H9 (cell line): ENCODE measurements around the gene OSBPL9. TPM values are rescaled to one million over a fixed set of nuclear protein-coding genes. Genes with fewer than 3 reads are reported as not detected.

Experiments used
- DNase-seq: peaks from one replicate; pipeline ENCODE4 v3.0.0-alpha.2; 2017
- H2AFZ ChIP-seq: one replicate; pipeline ENCODE4 v1.6.1; 2013; ENCODE audit warnings: mild to moderate bottlenecking, low read length, control low read depth, moderate library complexity
- H2AK5ac ChIP-seq: 2 replicates; pipeline ENCODE4 v1.6.1; 2013; ENCODE audit warnings: low read length, control low read depth, mixed read lengths; ENCODE audit not compliant: insufficient read length
- H2BK120ac ChIP-seq: one replicate; pipeline ENCODE4 v1.6.1; 2013; ENCODE audit warnings: low read depth, mild to moderate bottlenecking, low read length, control low read depth, inconsistent platforms; ENCODE audit not compliant: poor library complexity, severe bottlenecking
- H2BK12ac ChIP-seq: 2 replicates; pipeline ENCODE4 v1.6.1; 2013; ENCODE audit warnings: low read length, control low read depth, mixed read lengths, low read depth; ENCODE audit not compliant: insufficient read length
- H2BK15ac ChIP-seq: 2 replicates; pipeline ENCODE4 v1.6.1; 2013; ENCODE audit warnings: low read depth, low read length, control low read depth
- H2BK20ac ChIP-seq: one replicate; pipeline ENCODE4 v1.6.1; 2013; ENCODE audit warnings: low read depth, mild to moderate bottlenecking, low read length, control low read depth, inconsistent platforms; ENCODE audit not compliant: poor library complexity, severe bottlenecking
- H2BK5ac ChIP-seq: 2 replicates; pipeline ENCODE4 v1.6.1; 2013; ENCODE audit warnings: low read length, control low read depth, mixed read lengths; ENCODE audit not compliant: insufficient read length
- H3K14ac ChIP-seq: 2 replicates; pipeline ENCODE4 v1.6.1; 2013; ENCODE audit warnings: low read length, control low read depth; ENCODE audit not compliant: insufficient read depth
- H3K18ac ChIP-seq: 2 replicates; pipeline ENCODE4 v1.6.1; 2013; ENCODE audit warnings: low read depth, mild to moderate bottlenecking, mixed read lengths, low read length, control low read depth; ENCODE audit not compliant: insufficient read length
- H3K23ac ChIP-seq: 2 replicates; pipeline ENCODE4 v1.6.1; 2013; ENCODE audit warnings: low read length, control low read depth, mixed read lengths, low read depth; ENCODE audit not compliant: insufficient read length
- H3K23me2 ChIP-seq: 2 replicates; pipeline ENCODE4 v1.6.1; 2013; ENCODE audit warnings: low read depth, mild to moderate bottlenecking, mixed read lengths, low read length, control low read depth; ENCODE audit not compliant: insufficient read length, poor library complexity, severe bottlenecking
- H3K27ac ChIP-seq: 2 replicates; pipeline ENCODE4 v1.5.1; 2013; ENCODE audit warnings: low read length, control low read depth, mixed read lengths, low read depth; ENCODE audit not compliant: insufficient read length
- H3K27me3 ChIP-seq: 2 replicates; pipeline ENCODE4 v1.6.1; 2013; ENCODE audit warnings: low read length, control low read depth, inconsistent platforms; ENCODE audit not compliant: insufficient read depth
- H3K4ac ChIP-seq: 2 replicates; pipeline ENCODE4 v1.6.1; 2013; ENCODE audit warnings: low read depth, mild to moderate bottlenecking, control low read depth, inconsistent platforms, low read length, moderate library complexity
- H3K4me1 ChIP-seq: 2 replicates; pipeline ENCODE4 v1.6.1; 2013; ENCODE audit warnings: low read length, control low read depth, inconsistent platforms; ENCODE audit not compliant: insufficient read depth
- H3K4me2 ChIP-seq: 2 replicates; pipeline ENCODE4 v1.6.1; 2013; ENCODE audit warnings: low read length, control low read depth, mixed read lengths; ENCODE audit not compliant: insufficient read length, insufficient read depth
- H3K56ac ChIP-seq: 2 replicates; pipeline ENCODE4 v1.6.1; 2013; ENCODE audit warnings: low read depth, mild to moderate bottlenecking, mixed read lengths, low read length, control low read depth; ENCODE audit not compliant: insufficient read length
- H3K79me1 ChIP-seq: 2 replicates; pipeline ENCODE4 v1.6.1; 2013; ENCODE audit warnings: low read depth, mild to moderate bottlenecking, moderate library complexity, low read length, control low read depth, inconsistent platforms; ENCODE audit not compliant: insufficient read depth, poor library complexity, severe bottlenecking
- H3K79me2 ChIP-seq: 2 replicates; pipeline ENCODE4 v1.6.1; 2013; ENCODE audit warnings: low read length, control low read depth, inconsistent platforms; ENCODE audit not compliant: insufficient read depth
- H3K9ac ChIP-seq: 2 replicates; pipeline ENCODE4 v1.6.1; 2013; ENCODE audit warnings: low read length, control low read depth, mixed read lengths; ENCODE audit not compliant: insufficient read length; ENCODE audit errors: extremely low read depth
- H3K9me3 ChIP-seq: one replicate; pipeline ENCODE4 v1.6.1; 2013; ENCODE audit warnings: low read depth, low read length, inconsistent platforms; ENCODE audit not compliant: control insufficient read depth
- H3T11ph ChIP-seq: one replicate; pipeline ENCODE4 v1.6.1; 2013; ENCODE audit warnings: mild to moderate bottlenecking, low read length, control low read depth, inconsistent platforms
- H4K20me1 ChIP-seq: one replicate; pipeline ENCODE4 v1.6.1; 2013; ENCODE audit not compliant: control insufficient read depth, insufficient read length, insufficient read depth
- H4K5ac ChIP-seq: 2 replicates; pipeline ENCODE4 v1.6.1; 2013; ENCODE audit warnings: low read depth, mild to moderate bottlenecking, mixed read lengths, low read length, control low read depth; ENCODE audit not compliant: insufficient read length
- H4K8ac ChIP-seq: replicated peaks from 2 replicates; pipeline ENCODE4 v1.6.1; 2013; ENCODE audit warnings: low read length, control low read depth, mixed read lengths, low read depth; ENCODE audit not compliant: insufficient read length
- H4K91ac ChIP-seq: 2 replicates; pipeline ENCODE4 v1.6.1; 2013; ENCODE audit warnings: low read depth, mild to moderate bottlenecking, moderate library complexity, mixed read lengths, low read length, control low read depth; ENCODE audit not compliant: insufficient read length
- H3K27ac Mint-ChIP-seq, 3 experiments: 2 replicates in 2 of 3; 3 replicates in 1 of 3; pipeline ENCODE4 v1.8.0; 2020 to 2021; ENCODE audit warnings: mixed read lengths in 3 of 3, mild to moderate bottlenecking in 1 of 3, moderate library complexity in 1 of 3
- H3K27me3 Mint-ChIP-seq: 2 replicates; pipeline ENCODE4 v1.8.0; 2021; ENCODE audit warnings: low read depth, mild to moderate bottlenecking, moderate library complexity, mixed read lengths
- H3K36me3 Mint-ChIP-seq, 3 experiments: 2 replicates in 2 of 3; 3 replicates in 1 of 3; pipeline ENCODE4 v1.8.0; 2020 to 2021; ENCODE audit warnings: low read depth in 3 of 3, mixed read lengths in 3 of 3; ENCODE audit not compliant: insufficient read depth in 1 of 3
- H3K4me1 Mint-ChIP-seq, 2 experiments: 2 replicates each; pipeline ENCODE4 v1.8.0; 2020; ENCODE audit warnings: mixed read lengths in 2 of 2
- H3K4me3 Mint-ChIP-seq, 2 experiments: 2 replicates in 1 of 2; 3 replicates in 1 of 2; pipeline ENCODE4 v1.8.0; 2020 to 2021; ENCODE audit warnings: mild to moderate bottlenecking in 2 of 2, mixed read lengths in 2 of 2, moderate library complexity in 1 of 2
- H3K9me3 Mint-ChIP-seq, 2 experiments: 2 replicates in 1 of 2; 3 replicates in 1 of 2; pipeline ENCODE4 v1.8.0; 2020; ENCODE audit warnings: mild to moderate bottlenecking in 2 of 2, mixed read lengths in 2 of 2, moderate library complexity in 1 of 2
- WGBS: extraction: QIAGEN DNeasy Blood & Tissue Kit; methylation state at CpG from one replicate; pipeline ENCODE4 v1.1.7; 2013; ENCODE audit warnings: missing lambda C conversion rate, low lambda C conversion rate, mixed read lengths; ENCODE audit not compliant: insufficient read length; ENCODE audit errors: extremely low coverage; 5-methylcytosine and 5-hydroxymethylcytosine counted together
- total RNA-seq: library from RNA; stranded (reverse); gene quantifications from 2 replicates; pipeline ENCODE4 v1.2.1, GENCODE V29; 2021
- TF ChIP-seq, protein P1 (sequence below): fragments of 200-600 bp; sonication (generic); conservative IDR thresholded peaks from 3 replicates; pipeline ENCODE4 v1.8.0; 2021; ENCODE audit warnings: antibody characterized with exemption, mild to moderate bottlenecking

OSBPL9 gene
- total RNA-seq, 1 experiment from 2014 or later = 76.7 TPM

DNA sequence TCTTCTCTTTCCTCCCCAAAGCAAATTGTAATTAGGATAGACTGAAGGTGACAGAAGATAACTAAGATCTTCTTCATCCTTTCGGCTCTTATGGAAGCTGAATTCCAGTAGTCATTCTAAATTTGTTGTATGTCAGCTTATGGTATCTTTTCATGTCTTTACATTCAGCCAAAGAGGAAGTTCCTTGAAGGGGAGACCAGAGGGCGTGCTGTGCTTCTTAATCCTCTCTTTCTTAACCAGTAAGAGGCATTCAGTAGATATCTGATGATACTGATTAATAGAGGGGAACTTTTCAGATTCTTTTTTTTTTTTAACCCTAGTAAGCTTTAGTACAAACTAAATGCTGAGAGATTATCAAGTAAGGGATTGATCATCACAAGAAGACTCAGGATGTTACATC is 102.3 kb downstream of the OSBPL9 start:
- no peaks in the 10 kb centered on the region for H3K79me2 ChIP-seq
- H3K9me3 ChIP-seq = no peaks in the 10 kb centered on the region
- H4K8ac ChIP-seq = no peak overlapping the region
- H3K9me3 Mint-ChIP-seq = no peaks in the 10 kb centered on the region
- H2BK120ac ChIP-seq = no peak overlapping the region
- WGBS = no CpG with 5 or more reads among the region's 2 CpGs
- H2BK12ac ChIP-seq = no peak overlapping the region
- H3K4me1 Mint-ChIP-seq = peaks cover 7 to 11% of the 10 kb centered on the region in 2 experiments
- H3K56ac ChIP-seq = no peak overlapping the region
- H2AK5ac ChIP-seq = no peak overlapping the region
- H3K79me1 ChIP-seq = no peaks in the 10 kb centered on the region
- no peak overlapping the region for H3K27ac ChIP-seq
- no peaks in the 10 kb centered on the region for H3K23me2 ChIP-seq
- H3K27me3 Mint-ChIP-seq = no peaks in the 10 kb centered on the region; the same call in 1 of the 2 replicates
- H4K20me1 ChIP-seq = no peaks in the 10 kb centered on the region
- H3K4me1 ChIP-seq = no peaks in the 10 kb centered on the region
- H4K91ac ChIP-seq = no peak overlapping the region
- H3T11ph ChIP-seq = no peak overlapping the region
- H2BK20ac ChIP-seq = no peak overlapping the region
- no peak overlapping the region for H3K4me2 ChIP-seq
- H4K5ac ChIP-seq = no peak overlapping the region
- no peak overlapping the region for H3K23ac ChIP-seq
- TF ChIP-seq, protein P1, sequence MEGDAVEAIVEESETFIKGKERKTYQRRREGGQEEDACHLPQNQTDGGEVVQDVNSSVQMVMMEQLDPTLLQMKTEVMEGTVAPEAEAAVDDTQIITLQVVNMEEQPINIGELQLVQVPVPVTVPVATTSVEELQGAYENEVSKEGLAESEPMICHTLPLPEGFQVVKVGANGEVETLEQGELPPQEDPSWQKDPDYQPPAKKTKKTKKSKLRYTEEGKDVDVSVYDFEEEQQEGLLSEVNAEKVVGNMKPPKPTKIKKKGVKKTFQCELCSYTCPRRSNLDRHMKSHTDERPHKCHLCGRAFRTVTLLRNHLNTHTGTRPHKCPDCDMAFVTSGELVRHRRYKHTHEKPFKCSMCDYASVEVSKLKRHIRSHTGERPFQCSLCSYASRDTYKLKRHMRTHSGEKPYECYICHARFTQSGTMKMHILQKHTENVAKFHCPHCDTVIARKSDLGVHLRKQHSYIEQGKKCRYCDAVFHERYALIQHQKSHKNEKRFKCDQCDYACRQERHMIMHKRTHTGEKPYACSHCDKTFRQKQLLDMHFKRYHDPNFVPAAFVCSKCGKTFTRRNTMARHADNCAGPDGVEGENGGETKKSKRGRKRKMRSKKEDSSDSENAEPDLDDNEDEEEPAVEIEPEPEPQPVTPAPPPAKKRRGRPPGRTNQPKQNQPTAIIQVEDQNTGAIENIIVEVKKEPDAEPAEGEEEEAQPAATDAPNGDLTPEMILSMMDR = no peak
- H3K36me3 Mint-ChIP-seq = peaks cover 0 to 3% (median 0%) of the 10 kb centered on the region in 3 experiments; a peak in 1 of 7 replicates
- no peak overlapping the region for H2BK5ac ChIP-seq
- no peaks in the 10 kb centered on the region for H3K27me3 ChIP-seq
- H3K9ac ChIP-seq = no peak overlapping the region
- H3K18ac ChIP-seq = no peak overlapping the region
- H2BK15ac ChIP-seq = no peak overlapping the region
- 0 out of 7 replicates have a peak overlapping the region, but pooled peaks of 1 of the 3 experiments have one; percentile 3 for H3K27ac Mint-ChIP-seq
- no peak overlapping the region for H3K4ac ChIP-seq
- no peak for DNase-seq
- no peak overlapping the region for H2AFZ ChIP-seq
- no peak overlapping the region for H3K14ac ChIP-seq
- no peak overlapping the region for H3K4me3 Mint-ChIP-seq
